ENCODE measurements around the gene FLVCR2. TPM values are rescaled to one million over a fixed set of nuclear protein-coding genes. Genes with fewer than 3 reads are reported as not detected.

Gene FLVCR2
- total RNA-seq, 1 donor from 2014 or later = 50.6 TPM

- DNase-seq (ENCODE audit: low spot score) = no peak
- no peak overlapping the region for H3K4me3 Mint-ChIP-seq (ENCODE audit: unreplicated experiment)
- peaks cover 6% of the 10 kb centered on the region for H3K27me3 Mint-ChIP-seq (ENCODE audit: unreplicated experiment)
- no peak for TF ChIP-seq CTCF (IDR thresholded peaks at IDR 0.05; ENCODE audit: unreplicated experiment)
- no peak overlapping the region for H3K27ac Mint-ChIP-seq (ENCODE audit: unreplicated experiment)
- H3K4me1 Mint-ChIP-seq (ENCODE audit: unreplicated experiment) = peaks cover 40% of the 10 kb centered on the region
- H3K9me3 Mint-ChIP-seq (ENCODE audit: unreplicated experiment) = no peaks in the 10 kb centered on the region
- H3K36me3 Mint-ChIP-seq (ENCODE audit: low read depth, unreplicated experiment) = peaks cover 12% of the 10 kb centered on the region
Measured at GRCh38 chr14:75658957-75659356, 80.5 kb downstream of the FLVCR2 start.

GRCh38 chr14:75660238-75660629, 81.8 kb downstream of the FLVCR2 start:
- peak overlapping the region; percentile 100 for H3K4me3 Mint-ChIP-seq (ENCODE audit: unreplicated experiment)

GRCh38 chr14:75660630-75661498, 82.4 kb downstream of the FLVCR2 start, which contains the start of the genes ERG28 and TTLL5:
Gene ERG28, minus strand, starts transcription at chr14:75660876. Its CDS starts 3,374 bp downstream, at chr14:75657502.
Gene TTLL5, plus strand, starts transcription at chr14:75661246. Its CDS starts 1,904 bp downstream, at chr14:75663150.
- peaks cover 6% of the 10 kb centered on the region for H3K27me3 Mint-ChIP-seq (ENCODE audit: unreplicated experiment)
- peak within 1 kb of the TSS; percentile 97 for H3K27ac Mint-ChIP-seq (ENCODE audit: unreplicated experiment)
- H3K4me3 Mint-ChIP-seq (ENCODE audit: unreplicated experiment) = peak within 1 kb of the TSS; percentile 100
- peak; percentile 96 for DNase-seq (ENCODE audit: low spot score)
- H3K4me1 Mint-ChIP-seq (ENCODE audit: unreplicated experiment) = peaks cover 40% of the 10 kb centered on the region
- H3K36me3 Mint-ChIP-seq (ENCODE audit: low read depth, unreplicated experiment) = peaks cover 11% of the 10 kb centered on the region
- no peaks in the 10 kb centered on the region for H3K9me3 Mint-ChIP-seq (ENCODE audit: unreplicated experiment)
- no peak for TF ChIP-seq CTCF (IDR thresholded peaks at IDR 0.05; ENCODE audit: unreplicated experiment)

More at GRCh38 chr14:75660238-75660629, 81.8 kb downstream of the FLVCR2 start:
- no peak for TF ChIP-seq CTCF (IDR thresholded peaks at IDR 0.05; ENCODE audit: unreplicated experiment)
- Mint-ChIP-seq H3K36me3 (ENCODE audit: low read depth, unreplicated experiment) (peaks cover 11% of the 10 kb centered on the region), H3K9me3 (ENCODE audit: unreplicated experiment) (no peaks in the 10 kb centered on the region), H3K27me3 (ENCODE audit: unreplicated experiment) (peaks cover 6% of the 10 kb centered on the region), H3K4me1 (ENCODE audit: unreplicated experiment) (peaks cover 40% of the 10 kb centered on the region), H3K27ac (ENCODE audit: unreplicated experiment) (peak overlapping the region; percentile 97)
- no peak for DNase-seq (ENCODE audit: low spot score)

- TF ChIP-seq CTCF (IDR thresholded peaks at IDR 0.05; ENCODE audit: unreplicated experiment) = no peak
- Mint-ChIP-seq H3K9me3 (ENCODE audit: unreplicated experiment) (no peaks in the 10 kb centered on the region), H3K4me1 (ENCODE audit: unreplicated experiment) (peaks cover 36% of the 10 kb centered on the region), H3K4me3 (ENCODE audit: unreplicated experiment) (peak overlapping the region; percentile 100), H3K27me3 (ENCODE audit: unreplicated experiment) (peaks cover 6% of the 10 kb centered on the region), H3K27ac (ENCODE audit: unreplicated experiment) (peak overlapping the region; percentile 97), H3K36me3 (ENCODE audit: low read depth, unreplicated experiment) (peaks cover 5% of the 10 kb centered on the region)
- DNase-seq (ENCODE audit: low spot score) = no peak
Measured at GRCh38 chr14:75661499-75661814, 83.0 kb downstream of the FLVCR2 start.

- Mint-ChIP-seq H3K4me1 (ENCODE audit: unreplicated experiment) (peaks cover 26% of the 10 kb centered on the region), H3K27me3 (ENCODE audit: unreplicated experiment) (peaks cover 8% of the 10 kb centered on the region), H3K36me3 (ENCODE audit: low read depth, unreplicated experiment) (peaks cover 3% of the 10 kb centered on the region), H3K27ac (ENCODE audit: unreplicated experiment) (peak overlapping the region; percentile 92), H3K4me3 (ENCODE audit: unreplicated experiment) (peak overlapping the region; percentile 77), H3K9me3 (ENCODE audit: unreplicated experiment) (no peaks in the 10 kb centered on the region)
- no peak for DNase-seq (ENCODE audit: low spot score)
- TF ChIP-seq CTCF (IDR thresholded peaks at IDR 0.05; ENCODE audit: unreplicated experiment) = no peak
Measured at GRCh38 chr14:75662966-75663365, 84.5 kb downstream of the FLVCR2 start.
